ENCODE results near the gene INTS3. TPM values are rescaled to one million over a fixed set of nuclear protein-coding genes. Genes with fewer than 3 reads are reported as not detected.

Gene INTS3
- total and polyA plus RNA-seq, 7 donors, result 11.3 to 29.0 (median 22.1) TPM

GRCh38 chr1:153685544-153686340, 42.1 kb upstream of the INTS3 start:
- Histone ChIP-seq H3K9me3 (no peaks in the 10 kb centered on the region), H3K4me3 (no peak overlapping the region), H3K36me3 (ENCODE audit: insufficient read depth in 1 of 2, low read depth in 1 of 2) (peaks cover 0 to 7% of the 10 kb centered on the region in 2 donors), H3K27ac (no peak overlapping the region), H3K27me3 (ENCODE audit: insufficient read depth in 3 of 3, low read length in 2 of 3) (peaks cover 0 to 12% (median 0%) of the 10 kb centered on the region in 3 donors), H3K4me1 (no peaks in the 10 kb centered on the region)
- WGBS, 3 donors, result 57 to 66% (median 64%) methylated on average over 11 of the region's 11 CpGs
- TF ChIP-seq CTCF (IDR thresholded peaks at IDR 0.05), result no peak
- ATAC-seq (no peak), DNase-seq (no peak)
- intact Hi-C loops (cut with DNase I), result no loop called here

GRCh38 chr1:153687346-153688125, 40.3 kb upstream of the INTS3 start:
- Histone ChIP-seq H3K4me3 (no peak overlapping the region), H3K9me3 (no peaks in the 10 kb centered on the region), H3K27me3 (ENCODE audit: insufficient read depth in 3 of 3, low read length in 2 of 3) (no peaks in the 10 kb centered on the region), H3K27ac (no peak overlapping the region), H3K4me1 (no peaks in the 10 kb centered on the region), H3K36me3 (ENCODE audit: insufficient read depth in 1 of 2, low read depth in 1 of 2) (peaks cover 0 to 3% of the 10 kb centered on the region in 2 donors)
- intact Hi-C loops (cut with DNase I), result no loop called here
- TF ChIP-seq CTCF (IDR thresholded peaks at IDR 0.05), result no peak
- ATAC-seq (no peak), DNase-seq (no peak)
- 83 to 85% (median 84%) methylated on average over 13 to 16 of the region's 16 CpGs for WGBS, 3 donors

- no peaks in the 10 kb centered on the region for H3K27me3 ChIP-seq (ENCODE audit: insufficient read depth in 3 of 3, low read length in 2 of 3)
- no peaks in the 10 kb centered on the region for H3K36me3 ChIP-seq (ENCODE audit: insufficient read depth in 1 of 2, low read depth in 1 of 2)
- intact Hi-C loops (cut with DNase I), result no loop called here
- H3K4me1 ChIP-seq, result no peaks in the 10 kb centered on the region
- WGBS, 3 donors, result 73 to 83% (median 80%) methylated on average over 7 of the region's 7 CpGs
- H3K4me3 ChIP-seq, result no peak overlapping the region
- no peaks in the 10 kb centered on the region for H3K9me3 ChIP-seq
- TF ChIP-seq CTCF (IDR thresholded peaks at IDR 0.05), result no peak
- DNase-seq, result no peak
- no peak for ATAC-seq
- H3K27ac ChIP-seq, result no peak overlapping the region
Observed at GRCh38 chr1:153688276-153688675, 39.6 kb upstream of the INTS3 start.

DNA sequence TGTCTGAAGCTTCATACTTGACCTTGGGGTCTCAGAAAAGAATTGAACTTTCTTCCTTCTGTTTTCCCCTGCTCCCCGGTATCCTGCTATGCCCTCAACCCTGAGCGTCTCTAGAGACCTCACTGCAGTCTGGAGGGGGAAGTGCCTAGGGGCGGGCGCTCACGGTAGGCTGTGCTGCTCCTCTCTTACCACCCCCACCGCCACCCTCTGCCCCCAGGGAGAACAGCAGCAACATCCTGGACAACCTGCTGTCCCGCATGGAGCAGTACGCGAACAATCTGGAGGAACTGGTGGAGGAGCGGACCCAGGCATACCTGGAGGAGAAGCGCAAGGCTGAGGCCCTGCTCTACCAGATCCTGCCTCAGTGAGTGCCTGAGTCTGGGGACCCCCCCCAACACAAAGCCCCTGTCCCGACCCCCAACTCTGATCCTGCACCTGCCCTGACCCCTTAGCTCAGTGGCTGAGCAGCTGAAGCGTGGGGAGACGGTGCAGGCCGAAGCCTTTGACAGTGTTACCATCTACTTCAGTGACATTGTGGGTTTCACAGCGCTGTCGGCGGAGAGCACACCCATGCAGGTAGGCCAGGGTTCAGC, 39.0 kb upstream of the INTS3 start:
- no peak for TF ChIP-seq CTCF (IDR thresholded peaks at IDR 0.05)
- H3K9me3 ChIP-seq, result no peaks in the 10 kb centered on the region
- intact Hi-C loops (cut with DNase I), result no loop called here
- DNase-seq (no peak), ATAC-seq (no peak)
- no peak overlapping the region for H3K4me3 ChIP-seq
- H3K27me3 ChIP-seq (ENCODE audit: insufficient read depth in 3 of 3, low read length in 2 of 3), result no peaks in the 10 kb centered on the region
- no peaks in the 10 kb centered on the region for H3K36me3 ChIP-seq (ENCODE audit: insufficient read depth in 1 of 2, low read depth in 1 of 2)
- WGBS, 3 donors, result 83 to 87% (median 85%) methylated on average over 18 of the region's 18 CpGs
- no peaks in the 10 kb centered on the region for H3K4me1 ChIP-seq
- no peak overlapping the region for H3K27ac ChIP-seq
